Measurements from ENCODE around the gene HIPK3. TPM values are rescaled to one million over a fixed set of nuclear protein-coding genes. Genes with fewer than 3 reads are reported as not detected.

HIPK3 gene
- total and polyA plus RNA-seq, 10 of the 15 experiments (the other 5 are each of a cell fraction or from before 2014, with no cell fraction given): 3.4 to 26.5 (median 13.6) TPM

DNA sequence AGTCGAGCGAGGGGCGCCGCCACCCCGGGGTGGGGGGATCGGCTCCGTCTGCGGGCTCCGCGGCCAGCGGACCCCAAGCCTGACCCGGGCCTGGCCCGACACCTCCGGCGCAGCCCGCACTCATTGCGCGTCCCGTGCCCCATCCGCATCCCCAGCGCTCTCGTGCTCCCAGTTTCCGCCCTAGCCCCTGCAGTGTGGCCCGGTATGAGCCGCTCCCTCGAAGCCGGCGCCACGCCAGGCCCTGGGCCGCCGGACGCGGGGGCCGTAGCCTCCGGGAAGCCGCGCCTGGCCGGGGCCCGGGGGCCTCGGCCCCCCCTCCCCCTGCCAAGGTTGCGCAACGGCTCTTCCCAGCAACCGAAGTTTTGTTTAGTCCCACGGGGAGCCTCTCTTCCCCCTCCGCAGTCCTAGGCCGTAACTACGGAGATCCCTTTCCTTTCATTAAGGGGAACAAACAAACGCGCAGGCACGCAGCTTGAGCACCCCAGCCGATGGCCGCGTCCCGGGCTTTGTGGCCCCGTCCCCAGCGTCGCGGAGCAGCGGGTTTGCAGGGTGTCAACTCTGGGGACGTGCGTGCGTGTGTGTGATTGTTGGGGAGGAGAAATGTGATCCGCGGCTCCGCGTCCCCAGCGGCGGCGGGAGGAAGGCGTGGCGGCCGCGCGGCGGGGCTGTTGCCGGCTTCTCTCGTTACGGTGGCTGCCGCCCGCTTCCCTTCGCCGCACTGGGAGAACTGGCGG lies 883 bp downstream of the HIPK3 start (continued):
- TF ChIP-seq, protein P1, sequence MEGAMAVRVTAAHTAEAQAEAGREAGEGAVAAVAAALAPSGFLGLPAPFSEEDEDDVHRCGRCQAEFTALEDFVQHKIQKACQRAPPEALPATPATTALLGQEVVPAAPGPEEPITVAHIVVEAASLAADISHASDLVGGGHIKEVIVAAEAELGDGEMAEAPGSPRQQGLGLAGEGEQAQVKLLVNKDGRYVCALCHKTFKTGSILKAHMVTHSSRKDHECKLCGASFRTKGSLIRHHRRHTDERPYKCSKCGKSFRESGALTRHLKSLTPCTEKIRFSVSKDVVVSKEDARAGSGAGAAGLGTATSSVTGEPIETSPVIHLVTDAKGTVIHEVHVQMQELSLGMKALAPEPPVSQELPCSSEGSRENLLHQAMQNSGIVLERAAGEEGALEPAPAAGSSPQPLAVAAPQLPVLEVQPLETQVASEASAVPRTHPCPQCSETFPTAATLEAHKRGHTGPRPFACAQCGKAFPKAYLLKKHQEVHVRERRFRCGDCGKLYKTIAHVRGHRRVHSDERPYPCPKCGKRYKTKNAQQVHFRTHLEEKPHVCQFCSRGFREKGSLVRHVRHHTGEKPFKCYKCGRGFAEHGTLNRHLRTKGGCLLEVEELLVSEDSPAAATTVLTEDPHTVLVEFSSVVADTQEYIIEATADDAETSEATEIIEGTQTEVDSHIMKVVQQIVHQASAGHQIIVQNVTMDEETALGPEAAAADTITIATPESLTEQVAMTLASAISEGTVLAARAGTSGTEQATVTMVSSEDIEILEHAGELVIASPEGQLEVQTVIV (IDR thresholded peaks at IDR 0.05; ENCODE audit: borderline replicate concordance, partially characterized antibody): no peak
- TF ChIP-seq TARDBP (IDR thresholded peaks at IDR 0.05; ENCODE audit: borderline replicate concordance) (no peak), RB1 (IDR thresholded peaks at IDR 0.05; ENCODE audit: borderline replicate concordance) (no peak), NFYA (IDR thresholded peaks at IDR 0.05; ENCODE audit: borderline replicate concordance, low read depth, low read length) (no peak), CREM (IDR thresholded peaks at IDR 0.05; ENCODE audit: low read depth) (no peak), JUNB (IDR thresholded peaks at IDR 0.05) (no peak), KLF5 (IDR thresholded peaks at IDR 0.05; ENCODE audit: partially characterized antibody) (peak; percentile 8), SRF (IDR thresholded peaks at IDR 0.05; ENCODE audit: low read depth in 2 of 2, low read length in 2 of 2) (0 out of 4 replicates have a peak, but pooled peaks of 1 of the 2 experiments have one; percentile 12), CEBPB (IDR thresholded peaks at IDR 0.05; ENCODE audit: borderline replicate concordance in 1 of 2, low read depth in 2 of 2, low read length in 2 of 2) (peak in 1 of 2 experiments; percentile 91; a peak in 2 of 4 replicates), POLR2AphosphoS2 (IDR thresholded peaks at IDR 0.05; ENCODE audit: low read depth, low read length) (peak; percentile 39; the same call in 1 of the 2 replicates), HDAC6 (IDR thresholded peaks at IDR 0.05; ENCODE audit: unreplicated experiment) (no peak), EED (IDR thresholded peaks at IDR 0.05; ENCODE audit: low read depth) (peak; percentile 44), SPI1 (IDR thresholded peaks at IDR 0.05; ENCODE audit: borderline replicate concordance, insufficient read depth, low read depth, low read length) (no peak), CBFB (IDR thresholded peaks at IDR 0.05; ENCODE audit: low read depth) (0 out of 2 replicates have a peak, but pooled peaks have one; percentile 21), ASH2L (IDR thresholded peaks at IDR 0.05; ENCODE audit: borderline replicate concordance, low read depth) (peak; percentile 47; the same call in 1 of the 2 replicates)
